Neutrophil (primary cell): Measurements from ENCODE around the gene CNN1.

Experiments used
- H3K27ac ChIP-seq: fragments of 200-600 bp; sonication (generic); 2 replicates; pipeline ENCODE4 v1.5.1; 2016; ENCODE audit warnings: mild to moderate bottlenecking, moderate library complexity
- H3K27me3 ChIP-seq: fragments of 200-600 bp; sonication (generic); 2 replicates; pipeline ENCODE4 v1.6.0; 2016; ENCODE audit warnings: mild to moderate bottlenecking
- H3K36me3 ChIP-seq: fragments of 200-600 bp; sonication (generic); 2 replicates; pipeline ENCODE4 v1.5.1; 2017
- H3K4me1 ChIP-seq, 2 experiments: fragments of 200-600 bp in 1 of 2; sonication (generic) in 1 of 2; 1 replicate in 1 of 2; 2 replicates in 1 of 2; pipeline versions ENCODE4 v1.5.1 to v1.6.1; 2013 to 2016; ENCODE audit warnings: low read depth in 1 of 2, low read length in 1 of 2, mild to moderate bottlenecking in 1 of 2, moderate library complexity in 1 of 2; ENCODE audit not compliant: control insufficient read depth in 1 of 2, insufficient read depth in 1 of 2
- H3K4me3 ChIP-seq, 2 experiments: fragments of 200-600 bp in 1 of 2; sonication (generic) in 1 of 2; 1 replicate in 1 of 2; 2 replicates in 1 of 2; pipeline ENCODE4 v1.5.1; 2013 to 2016; ENCODE audit warnings: low read depth in 1 of 2, low read length in 1 of 2, mild to moderate bottlenecking in 1 of 2, moderate library complexity in 1 of 2
- H3K9me3 ChIP-seq: fragments of 200-600 bp; sonication (generic); 2 replicates; pipeline ENCODE4 v1.5.1; 2016
- TF ChIP-seq, protein P1 (sequence below): fragments of 200-600 bp; sonication (generic); IDR thresholded peaks from 2 replicates; pipeline ENCODE4 v1.5.1; 2016; ENCODE audit warnings: antibody characterized with exemption

Gene CNN1

DNA sequence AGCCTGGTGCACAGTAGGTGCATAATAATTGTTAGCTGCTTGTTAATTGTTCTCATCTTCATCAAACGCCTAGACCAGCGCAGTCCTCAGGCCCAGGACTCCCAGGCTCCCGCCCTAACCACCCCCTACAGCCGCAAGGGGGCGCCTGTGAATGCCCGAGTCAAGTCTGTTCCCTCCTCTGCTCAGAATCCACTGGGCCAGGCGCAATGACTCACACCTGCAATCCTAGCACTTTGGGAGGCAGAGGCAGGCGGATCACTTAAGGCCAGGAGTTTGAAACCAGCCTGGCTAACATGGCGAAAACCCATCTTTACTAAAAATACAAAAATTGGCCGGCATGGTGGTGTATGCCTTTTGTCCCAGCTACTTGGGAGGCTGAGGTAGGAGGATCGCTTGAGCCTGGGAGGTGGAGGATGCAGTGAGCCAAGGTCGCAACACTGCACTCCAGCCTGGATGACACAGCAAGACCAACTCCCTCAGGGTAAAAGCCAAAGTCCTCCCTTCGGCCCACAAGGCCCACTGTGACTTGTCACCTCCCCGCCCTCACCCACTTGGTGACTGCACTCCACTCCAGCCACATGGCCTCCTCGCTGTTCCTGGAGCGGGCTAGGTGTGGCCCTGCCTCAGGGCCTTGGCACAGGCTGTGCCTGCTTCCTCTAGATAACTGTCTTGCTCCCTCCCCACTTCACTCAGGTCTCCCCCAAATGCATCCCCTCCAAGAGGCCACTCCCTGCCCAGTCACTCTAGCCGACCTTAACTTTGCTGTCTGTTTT, 42.1 kb upstream of the CNN1 start:
- Histone ChIP-seq H3K4me3 (no peak overlapping the region), H3K9me3 (no peaks in the 10 kb centered on the region), H3K36me3 (peaks cover 12% of the 10 kb centered on the region), H3K4me1 (no peaks in the 10 kb centered on the region), H3K27me3 (no peaks in the 10 kb centered on the region), H3K27ac (no peak overlapping the region)
- TF ChIP-seq, protein P1, sequence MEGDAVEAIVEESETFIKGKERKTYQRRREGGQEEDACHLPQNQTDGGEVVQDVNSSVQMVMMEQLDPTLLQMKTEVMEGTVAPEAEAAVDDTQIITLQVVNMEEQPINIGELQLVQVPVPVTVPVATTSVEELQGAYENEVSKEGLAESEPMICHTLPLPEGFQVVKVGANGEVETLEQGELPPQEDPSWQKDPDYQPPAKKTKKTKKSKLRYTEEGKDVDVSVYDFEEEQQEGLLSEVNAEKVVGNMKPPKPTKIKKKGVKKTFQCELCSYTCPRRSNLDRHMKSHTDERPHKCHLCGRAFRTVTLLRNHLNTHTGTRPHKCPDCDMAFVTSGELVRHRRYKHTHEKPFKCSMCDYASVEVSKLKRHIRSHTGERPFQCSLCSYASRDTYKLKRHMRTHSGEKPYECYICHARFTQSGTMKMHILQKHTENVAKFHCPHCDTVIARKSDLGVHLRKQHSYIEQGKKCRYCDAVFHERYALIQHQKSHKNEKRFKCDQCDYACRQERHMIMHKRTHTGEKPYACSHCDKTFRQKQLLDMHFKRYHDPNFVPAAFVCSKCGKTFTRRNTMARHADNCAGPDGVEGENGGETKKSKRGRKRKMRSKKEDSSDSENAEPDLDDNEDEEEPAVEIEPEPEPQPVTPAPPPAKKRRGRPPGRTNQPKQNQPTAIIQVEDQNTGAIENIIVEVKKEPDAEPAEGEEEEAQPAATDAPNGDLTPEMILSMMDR = peak; percentile 46

DNA sequence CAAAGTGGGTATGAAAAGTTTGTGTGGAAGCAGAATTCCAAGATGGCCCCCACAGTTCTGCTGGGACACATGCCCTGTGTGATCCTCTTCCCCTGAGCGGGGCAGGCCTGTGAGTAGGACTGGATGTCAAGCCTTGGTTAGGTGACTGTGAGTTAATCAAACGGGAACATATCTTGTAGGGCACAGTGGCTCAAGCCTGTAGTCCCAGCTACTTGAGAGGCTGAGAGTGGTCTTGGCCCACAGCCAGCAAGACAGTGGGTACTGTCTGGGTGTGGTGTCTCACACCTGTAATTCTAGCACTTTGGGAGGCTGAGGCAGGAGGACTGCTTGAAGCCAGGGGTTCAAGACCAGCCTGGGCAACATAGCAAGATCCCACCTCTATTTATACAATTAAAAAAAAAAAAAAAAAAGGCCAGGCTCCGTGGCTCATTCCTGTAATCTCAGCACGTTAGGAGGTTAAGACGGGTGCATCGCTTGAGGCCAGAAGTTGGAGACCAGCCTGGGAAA, 39.4 kb upstream of the CNN1 start:
- Histone ChIP-seq H3K27me3 (no peaks in the 10 kb centered on the region), H3K36me3 (peaks cover 12% of the 10 kb centered on the region), H3K4me3 (no peak overlapping the region), H3K27ac (no peak overlapping the region), H3K4me1 (no peaks in the 10 kb centered on the region), H3K9me3 (no peaks in the 10 kb centered on the region)
- TF ChIP-seq, protein P1 = no peak

DNA sequence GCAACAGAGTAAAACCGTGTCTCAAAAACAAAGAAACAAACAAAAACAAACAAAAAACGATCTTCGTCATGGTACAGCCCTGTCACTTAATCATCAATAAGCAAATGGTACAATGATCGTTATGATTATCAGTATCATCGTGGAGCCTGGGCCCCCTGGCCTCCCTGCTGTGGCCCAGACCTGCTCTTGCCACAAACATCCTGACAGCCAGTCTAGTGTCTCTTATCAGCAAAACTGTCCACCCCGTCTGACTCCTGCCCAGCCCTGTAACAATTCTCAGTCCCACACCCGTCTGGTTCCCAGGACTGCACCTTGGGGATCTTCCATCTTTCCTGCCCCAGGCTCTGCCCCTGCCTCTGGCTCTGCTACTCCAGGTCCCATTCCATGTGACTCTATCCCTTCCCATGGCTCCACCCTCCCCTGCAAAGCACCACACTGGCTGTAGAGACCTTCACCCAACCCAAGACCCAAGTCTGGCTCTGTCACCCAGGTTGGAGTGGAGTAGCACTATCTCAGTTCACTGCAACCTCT, 38.7 kb upstream of the CNN1 start:
- no peaks in the 10 kb centered on the region for H3K9me3 ChIP-seq

DNA sequence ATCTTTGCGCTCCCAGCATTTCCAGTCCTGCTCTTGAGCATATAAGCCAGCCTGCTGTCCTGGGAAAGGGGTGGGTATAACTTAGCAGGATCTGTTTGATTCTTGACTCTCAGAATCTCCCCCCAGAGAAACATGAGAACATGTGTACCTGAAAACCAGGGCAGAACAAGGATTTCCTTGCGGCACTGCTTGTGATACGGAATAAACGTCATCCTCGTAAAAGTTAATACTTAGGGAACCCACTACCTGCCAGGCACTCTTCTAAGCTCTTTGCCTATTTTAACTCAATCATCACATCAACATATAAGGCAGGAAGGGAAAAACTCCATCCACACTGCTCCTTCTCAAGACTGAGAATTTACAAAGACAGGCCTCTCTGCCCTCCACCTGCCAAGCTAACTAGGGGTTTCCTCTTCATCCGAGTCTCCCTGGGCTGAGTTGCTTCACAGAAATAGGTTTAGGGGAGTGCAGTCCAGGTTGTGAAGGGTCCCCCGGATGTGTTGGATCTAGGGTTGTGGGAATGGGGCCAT, 34.1 kb upstream of the CNN1 start:
- TF ChIP-seq, protein P1 = no peak
- Histone ChIP-seq H3K4me1 (peaks cover 16 to 20% of the 10 kb centered on the region in 2 experiments), H3K27ac (peak overlapping the region; percentile 95), H3K27me3 (no peaks in the 10 kb centered on the region), H3K9me3 (no peaks in the 10 kb centered on the region), H3K4me3 (peak overlapping the region; percentile 76 to 98), H3K36me3 (no peaks in the 10 kb centered on the region)

More for the DNA sequence above, 38.7 kb upstream of the CNN1 start:
- H3K27ac ChIP-seq = no peak overlapping the region
- peaks cover 10% of the 10 kb centered on the region for H3K36me3 ChIP-seq
- H3K4me3 ChIP-seq = no peak overlapping the region
- TF ChIP-seq, protein P1 = no peak
- H3K4me1 ChIP-seq = peaks cover 4% of the 10 kb centered on the region in 2 experiments
- no peaks in the 10 kb centered on the region for H3K27me3 ChIP-seq

DNA sequence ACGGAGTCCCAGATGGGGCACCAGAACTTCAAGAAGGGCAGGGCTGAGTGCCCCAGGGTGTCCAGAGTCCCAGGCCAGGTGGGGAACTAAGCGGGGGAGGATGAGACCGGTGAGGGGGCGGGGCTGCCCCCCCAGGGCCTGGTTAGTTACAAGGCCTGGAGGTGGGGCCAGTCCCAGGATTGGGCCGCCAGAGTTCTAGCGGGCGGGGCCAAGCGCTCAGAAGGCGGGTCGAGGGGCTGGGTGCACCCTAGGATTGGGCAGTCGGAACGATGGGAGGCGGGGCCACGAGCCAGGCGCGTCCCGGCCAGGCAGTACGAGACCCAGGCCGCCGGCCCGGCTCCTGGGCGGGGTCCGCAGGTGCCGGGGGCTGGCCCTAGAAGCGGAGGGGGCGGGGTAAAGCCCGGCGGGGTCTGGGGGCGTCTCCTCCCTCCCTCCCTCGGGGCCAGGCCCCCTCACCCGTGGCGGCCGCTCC, 33.6 kb upstream of the CNN1 start:
- peaks cover 16 to 20% of the 10 kb centered on the region in 2 experiments for H3K4me1 ChIP-seq
- H3K36me3 ChIP-seq = no peaks in the 10 kb centered on the region
- peak overlapping the region; percentile 95 for H3K27ac ChIP-seq
- peak overlapping the region; percentile 76 to 98 for H3K4me3 ChIP-seq
- H3K9me3 ChIP-seq = no peaks in the 10 kb centered on the region
- H3K27me3 ChIP-seq = no peaks in the 10 kb centered on the region
- TF ChIP-seq, protein P1 = peak; percentile 35
